Measurements from ENCODE around the gene WDR47. TPM values are rescaled to one million over a fixed set of nuclear protein-coding genes. Genes with fewer than 3 reads are reported as not detected.

The WDR47 gene
- polyA plus RNA-seq: 1 to 10 TPM; 2.7 to 5.0 (median 4.4) TPM
- long read RNA-seq, donor 1: 0 reads
- long read RNA-seq, donor 2: 0 reads
- long read RNA-seq, donor 3: 0 reads
- long read RNA-seq, donor 4: 0 reads
- long read RNA-seq, donor 5: 0 reads
- long read RNA-seq, donor 6, full-length matches to known transcripts: 1 of 1 reads
- long read RNA-seq, donor 6, partial matches to known transcripts: 0 of 1 reads
- long read RNA-seq, donor 6, other reads (novel, unspliced or antisense): 0 of 1 reads
- long read RNA-seq, donor 7: 0 reads
- long read RNA-seq, donor 8, full-length matches to known transcripts: 1 of 1 reads
- long read RNA-seq, donor 8, partial matches to known transcripts: 0 of 1 reads
- long read RNA-seq, donor 8, other reads (novel, unspliced or antisense): 0 of 1 reads
- long read RNA-seq, donor 9: 0 reads
- long read RNA-seq, donor 10, full-length matches to known transcripts: 2 of 113 reads
- long read RNA-seq, donor 10, partial matches to known transcripts: 111 of 113 reads
- long read RNA-seq, donor 10, other reads (novel, unspliced or antisense): 0 of 113 reads

- Histone ChIP-seq H3K9me3 (ENCODE audit: control insufficient read depth in 2 of 2, insufficient read depth in 1 of 2, low read depth in 1 of 2, low read length in 1 of 2) (no peaks in the 10 kb centered on the region), H3K36me3 (ENCODE audit: control insufficient read depth in 3 of 3, insufficient read depth in 2 of 3, low read depth in 1 of 3, low read length in 3 of 3) (no peaks in the 10 kb centered on the region), H3K27ac (ENCODE audit: low read depth in 1 of 3, low read length in 2 of 3) (peak within 1 kb of the TSS; percentile 69 to 88 (median 85)), H3K27me3 (ENCODE audit: control insufficient read depth in 3 of 3, insufficient read depth in 3 of 3, low read length in 3 of 3) (no peaks in the 10 kb centered on the region), H3K4me1 (ENCODE audit: control insufficient read depth in 3 of 3, insufficient read depth in 2 of 3, low read depth in 1 of 3, low read length in 2 of 3) (no peaks in the 10 kb centered on the region), H3K4me3 (ENCODE audit: low read depth in 1 of 3, low read length in 3 of 3) (peak within 1 kb of the TSS; percentile 63 to 96 (median 82))
- 0 to 1% (median 0%) methylated on average over 51 to 90 of the region's 90 CpGs for WGBS, 3 donors
- peak; percentile 96 to 97 for DNase-seq
- FAIRE-seq: no peak
Measured at GRCh38 chr1:109041621-109042468, at the start of gene WDR47. TSS of gene WDR47 (minus strand) at chr1:109042102. CDS start at chr1:109023512, 18,590 bp downstream.

GRCh38 chr1:109091078-109091838, 49.4 kb upstream of the WDR47 start:
- 1 to 2% (median 1%) methylated on average over 13 of the region's 13 CpGs for WGBS, 3 donors
- Histone ChIP-seq H3K4me3 (ENCODE audit: low read depth in 1 of 3, low read length in 3 of 3) (peak overlapping the region; percentile 63 to 87 (median 87)), H3K4me1 (ENCODE audit: control insufficient read depth in 3 of 3, insufficient read depth in 2 of 3, low read depth in 1 of 3, low read length in 2 of 3) (peaks cover 0 to 7% (median 0%) of the 10 kb centered on the region in 3 donors), H3K27me3 (ENCODE audit: control insufficient read depth in 3 of 3, insufficient read depth in 3 of 3, low read length in 3 of 3) (no peaks in the 10 kb centered on the region), H3K9me3 (ENCODE audit: control insufficient read depth in 2 of 2, insufficient read depth in 1 of 2, low read depth in 1 of 2, low read length in 1 of 2) (peaks cover 0 to 8% of the 10 kb centered on the region in 2 donors), H3K36me3 (ENCODE audit: control insufficient read depth in 3 of 3, insufficient read depth in 2 of 3, low read depth in 1 of 3, low read length in 3 of 3) (peaks cover 0 to 11% (median 2%) of the 10 kb centered on the region in 3 donors), H3K27ac (ENCODE audit: low read depth in 1 of 3, low read length in 2 of 3) (peak overlapping the region; percentile 89 to 98 (median 94))
- FAIRE-seq (no peak), DNase-seq (peak in 1 of 2 donors; percentile 63)

- Histone ChIP-seq H3K27ac (ENCODE audit: low read depth in 1 of 3, low read length in 2 of 3) (peak within 1 kb of the TSS; percentile 89 to 98 (median 94)), H3K4me3 (ENCODE audit: low read depth in 1 of 3, low read length in 3 of 3) (peak within 1 kb of the TSS; percentile 63 to 87 (median 87)), H3K36me3 (ENCODE audit: control insufficient read depth in 3 of 3, insufficient read depth in 2 of 3, low read depth in 1 of 3, low read length in 3 of 3) (peaks cover 0 to 11% (median 2%) of the 10 kb centered on the region in 3 donors), H3K27me3 (ENCODE audit: control insufficient read depth in 3 of 3, insufficient read depth in 3 of 3, low read length in 3 of 3) (no peaks in the 10 kb centered on the region), H3K4me1 (ENCODE audit: control insufficient read depth in 3 of 3, insufficient read depth in 2 of 3, low read depth in 1 of 3, low read length in 2 of 3) (peaks cover 0 to 5% (median 0%) of the 10 kb centered on the region in 3 donors), H3K9me3 (ENCODE audit: control insufficient read depth in 2 of 2, insufficient read depth in 1 of 2, low read depth in 1 of 2, low read length in 1 of 2) (peaks cover 0 to 8% of the 10 kb centered on the region in 2 donors)
- DNase-seq: peak; percentile 95 to 98
- no peak for FAIRE-seq
- WGBS, 3 donors: 3 to 8% (median 6%) methylated on average over 59 to 67 of the region's 67 CpGs
Measured at GRCh38 chr1:109090196-109091077, 48.5 kb upstream of the WDR47 start, which contains the start of gene TMEM167B. TSS of gene TMEM167B (plus strand) at chr1:109090764. CDS start at chr1:109090873, 109 bp downstream.

GRCh38 chr1:109089242-109090015, 47.5 kb upstream of the WDR47 start:
- DNase-seq (peak; percentile 88 to 91), FAIRE-seq (no peak)
- Histone ChIP-seq H3K36me3 (ENCODE audit: control insufficient read depth in 3 of 3, insufficient read depth in 2 of 3, low read depth in 1 of 3, low read length in 3 of 3) (peaks cover 0 to 10% (median 2%) of the 10 kb centered on the region in 3 donors), H3K27me3 (ENCODE audit: control insufficient read depth in 3 of 3, insufficient read depth in 3 of 3, low read length in 3 of 3) (no peaks in the 10 kb centered on the region), H3K4me1 (ENCODE audit: control insufficient read depth in 3 of 3, insufficient read depth in 2 of 3, low read depth in 1 of 3, low read length in 2 of 3) (peaks cover 0 to 5% (median 0%) of the 10 kb centered on the region in 3 donors), H3K9me3 (ENCODE audit: control insufficient read depth in 2 of 2, insufficient read depth in 1 of 2, low read depth in 1 of 2, low read length in 1 of 2) (peaks cover 0 to 8% of the 10 kb centered on the region in 2 donors), H3K4me3 (ENCODE audit: low read depth in 1 of 3, low read length in 3 of 3) (peak overlapping the region in 2 of 3 donors; percentile 63 to 87), H3K27ac (ENCODE audit: low read depth in 1 of 3, low read length in 2 of 3) (peak overlapping the region; percentile 89 to 98 (median 94))
- 52 to 54% (median 54%) methylated on average over 31 of the region's 31 CpGs for WGBS, 3 donors

- Histone ChIP-seq H3K27me3 (ENCODE audit: control insufficient read depth in 3 of 3, insufficient read depth in 3 of 3, low read length in 3 of 3) (no peaks in the 10 kb centered on the region), H3K27ac (ENCODE audit: low read depth in 1 of 3, low read length in 2 of 3) (no peak overlapping the region), H3K4me1 (ENCODE audit: control insufficient read depth in 3 of 3, insufficient read depth in 2 of 3, low read depth in 1 of 3, low read length in 2 of 3) (peaks cover 0 to 4% (median 0%) of the 10 kb centered on the region in 3 donors), H3K9me3 (ENCODE audit: control insufficient read depth in 2 of 2, insufficient read depth in 1 of 2, low read depth in 1 of 2, low read length in 1 of 2) (peaks cover 0 to 6% of the 10 kb centered on the region in 2 donors), H3K36me3 (ENCODE audit: control insufficient read depth in 3 of 3, insufficient read depth in 2 of 3, low read depth in 1 of 3, low read length in 3 of 3) (no peaks in the 10 kb centered on the region), H3K4me3 (ENCODE audit: low read depth in 1 of 3, low read length in 3 of 3) (no peak overlapping the region)
- DNase-seq (no peak), FAIRE-seq (no peak)
- 79 to 84% (median 84%) methylated on average over 13 of the region's 13 CpGs for WGBS, 3 donors
Measured at GRCh38 chr1:109084563-109085517, 42.9 kb upstream of the WDR47 start.

GRCh38 chr1:109083923-109084322, 42.0 kb upstream of the WDR47 start:
- Histone ChIP-seq H3K27ac (ENCODE audit: low read depth in 1 of 3, low read length in 2 of 3) (no peak overlapping the region), H3K36me3 (ENCODE audit: control insufficient read depth in 3 of 3, insufficient read depth in 2 of 3, low read depth in 1 of 3, low read length in 3 of 3) (no peaks in the 10 kb centered on the region), H3K9me3 (ENCODE audit: control insufficient read depth in 2 of 2, insufficient read depth in 1 of 2, low read depth in 1 of 2, low read length in 1 of 2) (no peaks in the 10 kb centered on the region), H3K4me1 (ENCODE audit: control insufficient read depth in 3 of 3, insufficient read depth in 2 of 3, low read depth in 1 of 3, low read length in 2 of 3) (peaks cover 0 to 4% (median 0%) of the 10 kb centered on the region in 3 donors), H3K4me3 (ENCODE audit: low read depth in 1 of 3, low read length in 3 of 3) (no peak overlapping the region), H3K27me3 (ENCODE audit: control insufficient read depth in 3 of 3, insufficient read depth in 3 of 3, low read length in 3 of 3) (no peaks in the 10 kb centered on the region)
- DNase-seq (no peak), FAIRE-seq (no peak)
- WGBS, 3 donors: 26 to 49% (median 29%) methylated on average over 1 of the region's 1 CpG

Measured in small intestine (tissue), 16 donors.